ENCODE measurements around the gene MCRS1. TPM values are rescaled to one million over a fixed set of nuclear protein-coding genes. Genes with fewer than 3 reads are reported as not detected.
A peak's percentile ranks its signal among the peaks of the same experiment; 100 is the strongest.

MCRS1 gene
- polyA plus RNA-seq, 3 donors: 50.3 to 88.8 (median 52.3) TPM

- 62% methylated on average over 7 of the region's 7 CpGs for WGBS (ENCODE audit: insufficient coverage)
- Histone ChIP-seq H3K9ac (ENCODE audit: insufficient read depth, low read length, poor library complexity, severe bottlenecking) (no peak overlapping the region), H3K36me3 (replicated peaks in 1 of 2; ENCODE audit: control insufficient read depth in 1 of 2, insufficient read depth in 2 of 2, low read length in 2 of 2) (peaks cover 11 to 16% of the 10 kb centered on the region in 2 donors), H3K27ac (ENCODE audit: low read depth in 1 of 2, low read length in 2 of 2) (no peak overlapping the region), H2AFZ (ENCODE audit: insufficient read depth, low read depth, low read length, poor library complexity, severe bottlenecking) (no peak overlapping the region), H3K9me3 (replicated peaks in 1 of 2; ENCODE audit: control insufficient read depth in 1 of 2, insufficient read depth in 1 of 2, low read length in 2 of 2) (no peaks in the 10 kb centered on the region), H4K20me1 (ENCODE audit: insufficient read depth, low read length) (no peaks in the 10 kb centered on the region), H3K79me2 (ENCODE audit: insufficient read depth, low read length) (no peaks in the 10 kb centered on the region), H3K4me2 (replicated peaks; ENCODE audit: extremely low read depth, low read length, poor library complexity, severe bottlenecking) (no peak overlapping the region), H3K4me1 (ENCODE audit: control insufficient read depth in 1 of 2, insufficient read depth in 2 of 2, low read length in 2 of 2) (peaks cover 11 to 12% of the 10 kb centered on the region in 2 donors), H3K4me3 (replicated peaks in 1 of 3; ENCODE audit: low read depth in 2 of 3, low read length in 3 of 3) (no peak overlapping the region), H3K27me3 (ENCODE audit: control insufficient read depth in 2 of 2, insufficient read depth in 2 of 2, low read length in 2 of 2) (peaks cover 4 to 33% of the 10 kb centered on the region in 2 donors)
- Mint-ChIP-seq H3K4me3 (no peak overlapping the region), H3K9me3 (peaks cover 0 to 4% (median 1%) of the 10 kb centered on the region in 7 donors), H3K27ac (no peak overlapping the region), H3K4me1 (peaks cover 12% of the 10 kb centered on the region), H3K27me3 (ENCODE audit: low read depth in 3 of 3) (peaks cover 37 to 49% (median 47%) of the 10 kb centered on the region in 3 donors), H3K36me3 (peaks cover 12 to 16% of the 10 kb centered on the region in 2 donors)
- TF ChIP-seq CTCF (IDR thresholded peaks at IDR 0.05): no peak
- intact Hi-C loops (cut with micrococcal nuclease): no loop called here
- DNase-seq: no peak
Observed at GRCh38 chr12:49552014-49552413, 15.9 kb downstream of the MCRS1 start.

- Mint-ChIP-seq H3K4me1 (peaks cover 12% of the 10 kb centered on the region), H3K27me3 (ENCODE audit: low read depth in 3 of 3) (peaks cover 48 to 62% (median 55%) of the 10 kb centered on the region in 3 donors), H3K36me3 (peaks cover under 1 to 4% of the 10 kb centered on the region in 2 donors), H3K4me3 (peak overlapping the region in 1 of 2 donors; percentile 57), H3K27ac (no peak overlapping the region), H3K9me3 (peaks cover 0 to 4% (median 1%) of the 10 kb centered on the region in 7 donors)
- no peaks in the 10 kb centered on the region for H4K20me1 ChIP-seq (ENCODE audit: insufficient read depth, low read length)
- no peak overlapping the region for H2AFZ ChIP-seq (ENCODE audit: insufficient read depth, low read depth, low read length, poor library complexity, severe bottlenecking)
- no CpG with 5 or more reads among the region's 6 CpGs for WGBS (ENCODE audit: insufficient coverage)
- no peak overlapping the region for H3K27ac ChIP-seq (ENCODE audit: low read depth in 1 of 2, low read length in 2 of 2)
- no peak overlapping the region for H3K4me3 ChIP-seq (replicated peaks in 1 of 3; ENCODE audit: low read depth in 2 of 3, low read length in 3 of 3)
- no peaks in the 10 kb centered on the region for H3K79me2 ChIP-seq (ENCODE audit: insufficient read depth, low read length)
- H3K27me3 ChIP-seq (ENCODE audit: control insufficient read depth in 2 of 2, insufficient read depth in 2 of 2, low read length in 2 of 2): peaks cover 4 to 42% of the 10 kb centered on the region in 2 donors
- no peak overlapping the region for H3K4me2 ChIP-seq (replicated peaks; ENCODE audit: extremely low read depth, low read length, poor library complexity, severe bottlenecking)
- H3K9ac ChIP-seq (ENCODE audit: insufficient read depth, low read length, poor library complexity, severe bottlenecking): no peak overlapping the region
- no peak for DNase-seq
- H3K4me1 ChIP-seq (ENCODE audit: control insufficient read depth in 1 of 2, insufficient read depth in 2 of 2, low read length in 2 of 2): peaks cover 11 to 12% of the 10 kb centered on the region in 2 donors
- intact Hi-C loops (cut with micrococcal nuclease): no loop called here
- peaks cover 0 to 3% of the 10 kb centered on the region in 2 donors for H3K36me3 ChIP-seq (replicated peaks in 1 of 2; ENCODE audit: control insufficient read depth in 1 of 2, insufficient read depth in 2 of 2, low read length in 2 of 2)
- no peak for TF ChIP-seq CTCF (IDR thresholded peaks at IDR 0.05)
- no peaks in the 10 kb centered on the region for H3K9me3 ChIP-seq (replicated peaks in 1 of 2; ENCODE audit: control insufficient read depth in 1 of 2, insufficient read depth in 1 of 2, low read length in 2 of 2)
Observed at GRCh38 chr12:49550693-49551252, 17.2 kb downstream of the MCRS1 start.
